NCI-H446 treated with DMSO at 0.1 percent for 48 hours (cell line): ENCODE data around the gene INSR.
A peak's percentile ranks its signal among the peaks of the same experiment; 100 is the strongest.
"Not testable (repeated sequence)": the region's sequence is repeated elsewhere in the genome, so short reads cannot be mapped to it uniquely, and the experiment has no call there.

Source experiments
- DNase-seq: peaks from one replicate; lab custom pipeline; 2025; lab: John Stamatoyannopoulos, UW

The INSR gene

DNA sequence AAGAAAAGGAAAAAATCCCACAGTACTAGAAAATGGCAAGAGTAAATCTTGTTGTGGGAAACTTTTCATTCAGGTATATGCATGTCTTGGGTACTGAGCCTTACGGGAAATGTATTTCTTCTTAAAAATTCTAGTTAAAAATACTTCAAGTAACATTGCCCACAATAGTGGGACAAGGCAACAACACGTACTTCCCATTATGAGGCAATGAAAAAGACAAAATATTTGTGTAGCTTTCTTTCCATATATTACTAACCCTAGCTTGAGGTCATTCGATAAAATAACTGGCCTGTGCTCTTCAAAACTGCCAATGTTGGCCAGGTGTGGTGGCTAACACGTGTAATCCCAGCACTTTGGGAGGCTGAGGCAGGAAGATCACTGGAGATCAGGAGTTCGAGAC, 99.2 kb downstream of the INSR start:
- DNase-seq: no peak

DNA sequence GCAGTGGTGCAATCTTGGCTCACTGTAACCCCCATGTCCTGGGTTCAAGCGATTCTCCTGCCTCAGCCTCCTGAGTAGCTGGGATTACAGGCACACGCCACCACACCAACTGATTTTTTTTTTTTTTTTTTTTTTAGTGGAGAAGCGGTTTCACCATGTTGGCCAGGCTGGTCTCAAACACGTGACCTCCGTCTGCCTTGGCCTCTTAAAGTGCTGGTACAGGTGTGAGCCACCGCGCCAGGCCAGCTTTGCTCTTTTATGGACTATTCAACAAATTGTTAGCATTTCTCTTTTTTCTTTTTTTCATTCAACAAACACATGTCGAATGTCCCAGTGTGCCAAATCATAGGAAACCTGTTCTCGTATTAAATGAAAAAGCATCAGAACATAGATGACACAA, 99.6 kb downstream of the INSR start:
- DNase-seq: no peak

DNA sequence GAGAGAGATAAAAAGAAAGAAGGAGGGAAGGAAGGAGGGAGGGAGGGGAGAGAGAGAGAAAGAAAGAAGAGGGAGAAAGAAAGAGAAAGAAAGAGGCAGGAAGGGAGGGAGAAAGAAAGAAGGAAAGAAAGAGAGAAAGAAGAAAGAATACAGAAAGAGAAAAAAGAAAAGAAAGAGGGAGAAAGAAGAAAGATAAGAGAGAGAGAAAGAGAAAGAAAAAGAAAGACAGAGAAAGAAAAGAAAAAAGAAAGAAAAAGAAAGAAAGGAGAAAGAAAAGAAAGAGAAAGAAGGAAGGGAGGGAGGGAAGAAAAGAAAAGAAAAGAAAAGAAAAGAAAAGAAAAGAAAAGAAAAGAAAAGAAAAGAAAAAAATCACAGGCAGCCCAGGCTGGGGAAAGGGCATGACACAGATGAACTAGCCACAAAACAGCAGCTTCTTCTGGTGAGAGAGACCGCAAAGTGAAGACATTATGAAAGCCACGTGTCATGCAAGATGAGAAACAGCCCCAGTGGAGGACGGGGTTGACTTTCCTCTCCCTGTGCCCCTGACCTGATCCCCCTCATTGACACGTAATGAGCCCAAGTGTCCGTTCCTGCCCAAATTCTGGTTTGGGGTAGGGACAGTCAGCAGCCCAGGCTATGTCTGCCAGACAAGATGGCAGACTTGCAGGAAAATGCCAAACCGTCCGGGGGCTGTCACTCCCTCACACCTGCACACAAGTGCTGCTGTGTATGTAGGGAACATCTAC, 102.1 kb downstream of the INSR start:
- DNase-seq: no peak

DNA sequence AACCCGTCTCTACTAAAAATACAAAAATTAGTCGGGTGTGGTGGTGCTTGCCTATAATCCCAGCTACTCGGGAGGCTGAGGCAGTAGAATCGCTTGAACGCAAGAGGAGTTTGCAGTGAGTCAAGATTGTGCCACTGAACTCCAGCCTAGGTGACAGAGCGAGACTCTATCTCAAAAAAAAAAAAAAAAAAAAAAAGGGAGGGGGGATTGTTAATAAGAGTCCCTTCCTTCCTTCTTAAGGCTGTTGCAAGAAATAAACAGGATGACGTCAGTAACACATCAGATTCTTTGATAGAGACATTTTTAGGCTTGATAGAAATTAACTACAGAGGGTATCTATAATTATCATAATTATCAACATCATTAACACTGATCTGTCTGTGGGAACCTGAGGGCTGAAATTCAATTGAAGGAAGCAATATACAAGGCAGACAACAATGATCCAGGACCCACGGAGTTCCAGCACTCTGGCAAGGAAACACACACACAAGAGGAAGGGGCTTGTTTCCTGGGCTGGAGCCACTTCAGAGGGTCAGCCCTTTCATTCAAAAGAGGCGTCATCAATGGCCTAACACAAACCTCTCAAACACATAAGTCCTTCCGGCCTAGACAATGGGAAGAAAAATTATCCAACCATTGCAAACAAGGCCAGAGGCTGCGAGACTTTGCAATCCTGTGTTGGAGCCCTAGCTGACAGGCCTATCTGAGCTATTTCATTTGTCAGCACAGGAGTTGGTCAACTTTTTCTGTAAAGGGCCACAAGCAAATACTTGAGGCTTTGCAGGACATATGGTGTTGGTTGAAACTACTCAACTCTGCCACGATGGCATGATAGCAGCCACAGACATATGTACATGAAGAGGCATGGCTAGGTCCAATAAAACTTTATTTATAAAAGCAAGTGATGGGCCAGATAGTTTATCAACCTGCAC, 105.2 kb downstream of the INSR start:
- no peak for DNase-seq

DNA sequence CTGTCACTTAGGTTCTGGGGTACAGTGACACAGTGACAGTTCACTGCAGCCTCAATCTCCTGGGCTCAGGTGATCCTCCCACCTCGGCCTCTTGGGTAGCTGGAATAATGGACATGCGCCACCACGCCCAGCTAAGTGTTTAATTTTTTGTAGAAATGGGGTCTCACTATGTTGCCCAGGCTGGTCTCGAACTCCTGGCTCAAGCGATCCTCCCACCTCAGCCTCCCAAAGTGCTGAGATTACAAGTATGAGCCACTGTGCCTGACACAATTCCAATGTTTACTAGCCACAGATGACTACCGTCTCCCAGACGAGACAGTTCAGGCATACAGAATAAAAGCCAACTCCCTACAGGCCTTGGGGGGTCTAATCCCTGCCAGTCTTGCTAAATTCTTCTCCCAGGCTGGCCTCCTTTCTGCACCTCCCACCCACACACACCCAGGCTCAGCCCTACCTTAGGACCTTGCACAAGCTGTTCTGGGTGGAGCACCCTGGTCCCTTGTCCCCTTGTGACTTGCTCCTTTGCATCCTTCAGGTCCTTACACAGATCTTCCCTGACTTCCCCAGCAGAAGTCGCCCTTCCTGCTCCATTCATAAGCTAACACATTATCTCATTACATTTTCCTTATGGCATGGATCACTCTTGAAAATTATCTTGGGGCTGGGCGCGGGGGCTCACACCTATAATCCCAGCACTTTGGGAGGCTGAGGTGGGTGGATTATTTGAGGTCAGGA, 106.4 kb downstream of the INSR start:
- no peak for DNase-seq

DNA sequence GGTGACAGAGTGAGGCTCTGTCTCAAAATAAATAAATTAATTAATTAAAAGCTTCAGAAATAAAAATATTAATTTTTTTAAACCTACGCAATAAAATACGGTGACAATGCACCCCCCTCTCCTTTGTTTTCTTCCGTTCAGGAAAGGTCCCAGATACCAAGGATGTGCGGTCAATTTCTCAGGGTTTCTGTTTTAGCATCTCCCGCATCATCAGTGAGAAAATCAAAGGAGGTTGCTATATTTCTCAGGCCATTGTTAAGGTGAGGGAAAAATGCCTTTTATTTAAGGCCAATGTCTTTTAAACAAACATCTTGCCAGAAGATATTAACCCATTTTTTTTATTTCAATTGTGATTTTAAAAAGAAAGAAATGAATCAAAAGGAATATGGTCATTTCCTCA, 111.7 kb downstream of the INSR start:
- DNase-seq: no peak

DNA sequence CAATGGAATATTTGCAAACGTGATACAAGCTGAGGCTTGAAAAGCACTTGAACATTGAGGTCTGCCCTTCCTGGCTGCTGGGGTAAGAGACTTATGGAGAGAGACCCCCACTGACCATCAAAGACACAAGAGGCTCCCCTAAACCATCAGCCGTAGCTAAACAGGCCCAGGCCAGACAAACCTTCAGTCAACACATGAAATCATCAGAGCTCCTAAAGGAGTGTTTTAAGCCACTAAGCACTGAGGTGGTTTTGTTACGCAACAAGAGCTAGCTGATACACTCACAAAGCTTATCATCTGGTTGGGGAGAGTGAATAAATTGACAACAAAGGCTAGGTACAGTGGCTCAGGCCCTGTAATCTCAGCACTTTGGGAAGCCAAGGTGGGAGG, 114.3 kb downstream of the INSR start:
- DNase-seq: no peak

DNA sequence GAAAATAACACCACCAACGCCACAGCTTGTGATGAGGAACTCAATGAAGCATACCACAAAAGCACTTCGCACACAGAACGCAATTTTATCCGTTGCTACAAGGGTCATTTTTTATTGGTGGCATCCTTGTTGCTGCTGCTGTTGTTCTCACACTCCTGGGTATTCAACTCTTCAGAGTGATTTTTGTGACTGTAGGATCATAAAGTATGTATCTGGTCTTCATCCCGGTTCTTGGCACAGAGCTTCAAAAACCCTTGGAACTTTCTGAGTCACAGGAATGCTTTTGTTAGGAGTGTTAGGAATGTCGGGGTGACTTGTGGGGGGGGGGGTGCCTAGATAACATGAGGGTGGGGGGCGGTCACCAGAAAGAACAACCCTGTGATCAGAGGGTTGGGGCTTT, 116.3 kb downstream of the INSR start:
- no peak for DNase-seq

DNA sequence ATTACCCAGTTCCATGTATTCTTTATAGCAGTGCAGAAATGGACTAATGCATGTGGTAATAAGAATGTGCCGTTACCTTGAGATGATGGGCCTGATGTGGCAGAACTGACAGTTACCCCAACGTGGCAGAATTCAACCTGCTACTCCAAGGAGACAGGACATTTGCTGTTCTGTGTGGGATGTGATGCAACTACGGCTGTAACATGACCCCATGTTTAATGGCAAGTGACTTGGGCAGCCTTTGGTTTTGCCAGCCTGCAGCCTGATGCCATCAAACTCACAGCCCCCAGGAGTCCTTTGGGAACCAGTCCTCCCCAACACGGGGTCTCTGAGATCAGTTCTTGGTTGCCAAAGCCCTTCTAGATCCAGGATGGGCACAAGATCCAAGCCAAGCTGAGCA, 117.4 kb downstream of the INSR start:
- no peak for DNase-seq

DNA sequence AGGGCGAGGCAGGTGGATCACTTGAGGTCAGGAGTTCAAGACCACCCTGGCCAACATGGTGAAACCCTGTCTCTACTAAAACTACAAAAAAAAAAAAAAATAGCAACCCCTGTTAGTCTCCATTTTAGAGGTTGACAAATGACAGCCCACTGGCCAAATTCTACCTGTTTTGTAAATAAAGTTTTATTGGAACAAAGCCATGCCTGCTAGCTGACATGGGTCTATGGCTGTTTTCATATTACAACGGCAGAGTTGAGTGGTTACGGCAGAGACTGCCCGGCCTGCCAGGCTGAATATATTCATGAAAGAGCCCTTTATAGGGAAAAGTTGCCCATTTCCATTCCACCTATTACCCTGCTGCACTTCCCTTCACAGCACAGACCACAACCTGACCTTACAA, 121.4 kb downstream of the INSR start:
- no peak for DNase-seq

DNA sequence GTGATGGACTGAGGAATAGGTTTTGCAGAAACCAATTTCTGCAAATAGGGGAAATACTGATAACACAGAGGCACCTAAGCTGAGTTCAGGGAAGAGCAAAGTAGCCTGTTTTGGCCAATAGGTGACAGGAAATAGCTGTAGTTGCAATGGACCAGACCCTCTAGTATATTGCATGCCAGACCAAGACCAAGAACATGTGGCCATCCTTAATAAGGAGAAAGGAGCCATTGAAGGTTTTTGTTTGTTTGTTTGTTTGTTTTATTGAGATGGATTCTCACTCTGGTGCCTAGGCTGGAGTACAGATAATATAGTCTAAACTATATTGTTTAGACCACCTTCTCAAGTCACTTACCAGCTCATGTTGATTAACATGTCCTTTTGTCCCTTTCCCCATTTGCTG, 123.2 kb downstream of the INSR start:
- no peak for DNase-seq

DNA sequence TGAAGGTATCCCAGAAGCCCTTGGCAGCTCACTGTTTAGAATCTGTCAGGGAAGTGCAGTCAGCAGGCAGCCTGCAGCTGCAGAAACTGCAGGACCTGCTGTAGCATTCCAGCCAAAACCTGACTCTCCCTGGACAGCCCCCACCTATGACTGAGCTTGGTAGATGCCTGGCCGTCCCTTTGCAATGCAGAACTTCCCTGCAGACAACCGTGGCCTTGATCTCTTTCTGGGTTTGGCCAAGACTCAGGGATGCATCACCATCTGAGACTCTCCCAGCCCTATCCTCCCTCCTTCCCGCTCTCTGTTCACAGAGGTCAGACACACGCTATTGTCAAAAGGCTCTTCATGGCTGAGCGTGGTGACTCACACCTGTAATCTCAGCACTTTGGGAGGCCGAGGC, 125.3 kb downstream of the INSR start:
- DNase-seq: no peak

DNA sequence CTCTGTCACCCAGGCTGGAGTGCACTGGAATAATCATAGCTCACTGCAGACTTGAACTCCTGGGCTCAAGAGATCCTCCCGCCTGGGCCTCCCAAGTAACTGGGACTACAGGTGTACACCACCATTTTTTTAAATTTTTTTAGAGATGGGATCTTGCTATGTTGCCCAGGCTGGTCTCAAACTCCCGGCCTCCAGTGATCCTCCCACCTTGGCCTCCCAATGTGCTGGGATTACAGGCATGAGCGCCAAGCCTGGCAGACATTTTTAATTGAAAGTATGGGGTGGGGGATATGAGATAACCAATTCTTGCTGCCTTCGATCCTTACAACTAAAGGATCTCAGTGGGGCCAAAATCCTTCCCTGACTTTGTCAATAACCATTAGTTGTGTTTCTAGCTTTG, 132.9 kb downstream of the INSR start:
- DNase-seq: no peak

DNA sequence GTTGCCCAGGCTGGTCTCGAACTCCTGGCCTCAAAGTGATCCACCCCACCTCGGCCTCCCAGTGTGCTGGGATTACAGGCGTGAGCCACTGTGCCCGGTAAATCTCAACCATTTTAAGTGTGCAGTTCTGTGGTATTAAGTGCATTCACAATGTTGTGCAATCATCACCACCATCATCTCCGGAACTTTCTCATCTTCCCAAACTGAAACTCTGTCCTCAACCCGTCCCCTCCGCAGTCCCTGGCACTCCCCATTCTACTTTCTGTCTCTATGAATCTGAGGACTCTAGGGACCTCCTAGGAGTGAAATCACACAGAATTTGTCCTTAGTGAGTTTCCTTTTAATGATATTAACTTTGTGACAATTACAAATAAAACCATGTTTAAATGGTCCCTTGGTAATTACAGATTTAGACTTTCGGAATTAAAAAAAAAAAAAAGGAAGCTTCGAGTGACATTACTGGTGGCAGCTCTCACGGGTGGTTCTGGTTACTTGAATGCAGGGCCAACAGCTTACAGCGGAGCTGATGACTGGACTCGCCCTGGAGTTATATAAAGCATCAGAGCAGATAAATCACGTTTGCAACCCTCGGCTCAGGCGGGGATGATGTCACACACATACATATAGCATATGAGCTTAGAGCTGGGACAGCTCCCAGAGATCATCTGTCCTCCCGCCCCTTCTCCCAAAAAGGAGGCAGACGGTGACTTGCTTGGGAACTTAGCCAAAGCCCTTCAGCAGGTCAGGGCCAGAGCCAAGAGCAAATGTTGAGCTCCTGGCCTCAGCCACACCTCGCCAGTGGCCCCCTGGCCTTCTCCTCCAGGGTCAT, 134.9 kb downstream of the INSR start:
- DNase-seq: peak; percentile 70

DNA sequence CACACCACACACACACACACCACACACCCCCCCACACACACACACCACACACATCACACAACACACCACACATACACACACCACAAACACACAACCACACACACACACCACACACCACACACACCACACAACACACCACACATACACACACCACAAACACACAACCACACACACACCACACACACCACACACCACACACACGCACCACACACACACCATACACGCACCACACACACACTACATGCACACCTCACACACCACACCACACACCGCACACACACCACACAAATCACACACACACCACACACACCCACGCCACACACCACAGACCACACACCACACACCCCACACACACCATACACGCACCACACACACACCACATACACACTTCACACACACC, 141.2 kb downstream of the INSR start:
- no peak for DNase-seq

DNA sequence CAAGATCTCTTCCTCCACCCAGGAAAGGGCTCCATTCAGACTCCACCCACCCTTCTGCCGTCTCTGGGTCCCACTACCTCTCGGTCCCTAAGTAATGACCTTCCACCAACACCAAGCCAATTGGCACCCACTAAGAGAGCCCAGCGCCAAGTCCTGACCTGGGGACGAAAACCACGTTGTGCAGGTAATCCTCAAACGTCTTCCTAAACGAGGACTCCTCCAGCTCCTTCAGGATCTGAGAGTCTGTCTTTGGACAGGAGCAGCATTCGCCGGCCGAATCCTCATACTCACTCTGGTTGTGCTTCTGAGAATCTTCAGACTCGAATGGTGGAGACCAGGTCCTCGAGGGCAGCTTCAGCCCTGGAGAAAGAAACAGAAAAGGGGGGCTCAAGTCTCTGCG, 141.6 kb downstream of the INSR start:
- no peak for DNase-seq

DNA sequence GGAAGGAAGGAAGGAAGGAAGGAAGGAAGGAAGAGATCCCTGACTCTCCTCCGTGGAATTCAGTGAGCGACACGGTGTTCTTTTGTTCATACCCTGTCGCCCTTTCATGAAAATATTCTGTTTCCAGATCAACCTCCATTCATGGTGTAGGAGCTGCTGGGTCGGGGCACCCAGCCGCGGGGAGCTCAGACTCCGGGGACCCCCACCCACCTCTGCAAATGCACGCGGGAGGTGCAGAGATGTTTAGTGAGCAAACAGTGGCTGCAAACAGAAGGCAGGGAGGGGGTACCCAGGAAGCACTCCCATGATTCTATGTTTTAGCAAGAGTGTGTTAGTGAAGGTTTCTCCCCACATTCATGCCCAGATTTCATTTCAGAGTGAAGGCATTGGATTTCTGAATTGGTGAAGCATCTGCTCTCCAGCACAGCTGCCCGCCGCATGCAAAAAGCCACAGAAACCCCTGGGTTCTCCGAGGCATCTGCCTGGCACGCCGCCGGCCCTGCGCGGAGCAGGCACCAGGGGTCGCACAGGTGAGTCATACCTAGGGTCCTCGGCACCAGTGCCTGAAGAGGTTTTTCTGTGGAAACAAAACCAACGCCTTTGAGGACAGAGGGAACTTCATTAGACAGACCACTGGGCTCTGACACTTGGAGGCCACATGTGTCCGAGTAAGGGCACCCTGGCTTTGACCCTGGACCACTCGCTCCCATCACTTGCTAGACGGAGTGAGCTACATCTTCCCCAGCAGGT, 144.1 kb downstream of the INSR start:
- no peak for DNase-seq

DNA sequence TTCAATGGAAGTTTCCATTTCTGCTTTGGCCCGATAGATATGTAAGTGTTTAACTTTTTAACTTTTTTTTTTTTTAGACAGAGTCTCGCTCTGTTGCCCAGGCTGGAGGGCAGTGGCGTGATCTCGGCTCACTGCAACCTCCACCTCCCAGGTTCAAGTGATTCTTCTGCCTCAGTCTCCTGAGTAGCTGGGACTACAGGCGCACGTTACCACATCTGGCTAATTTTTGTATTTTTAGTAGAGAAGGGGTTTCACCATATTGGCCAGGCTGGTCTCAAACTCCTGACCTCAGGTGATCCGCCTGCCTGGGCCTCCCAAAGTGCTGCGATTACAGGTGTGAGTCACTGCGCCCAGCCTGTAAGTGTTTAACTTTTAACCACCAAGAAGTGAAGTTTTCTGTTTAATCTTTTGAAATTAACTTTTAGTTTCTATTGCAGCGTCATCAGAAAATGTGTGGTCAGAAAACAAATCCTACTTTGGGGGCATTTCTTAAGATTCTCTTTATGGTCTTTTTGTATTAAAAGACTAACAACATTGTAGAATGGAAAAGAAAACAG, 147.0 kb downstream of the INSR start:
- not testable (repeated sequence) for DNase-seq

DNA sequence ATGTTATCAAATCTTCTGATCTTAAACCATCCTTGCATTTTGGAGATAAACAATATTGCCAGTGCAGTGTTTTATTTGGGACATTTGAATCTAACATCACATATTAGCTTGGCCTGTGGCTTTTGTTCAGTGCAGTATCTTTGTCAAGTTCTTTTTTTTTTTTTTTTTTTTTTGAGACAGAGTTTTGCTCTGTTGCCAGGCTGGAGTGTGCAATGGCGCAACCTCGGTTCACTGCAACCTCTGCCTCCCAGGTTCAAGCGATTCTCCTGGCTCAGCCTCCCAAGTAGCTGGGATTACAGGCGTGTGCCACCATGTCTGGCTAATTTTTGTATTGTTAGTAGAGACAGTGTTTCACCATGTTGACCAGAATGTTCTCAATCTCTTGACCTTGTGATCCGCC, 148.1 kb downstream of the INSR start:
- DNase-seq: not testable (repeated sequence)

DNA sequence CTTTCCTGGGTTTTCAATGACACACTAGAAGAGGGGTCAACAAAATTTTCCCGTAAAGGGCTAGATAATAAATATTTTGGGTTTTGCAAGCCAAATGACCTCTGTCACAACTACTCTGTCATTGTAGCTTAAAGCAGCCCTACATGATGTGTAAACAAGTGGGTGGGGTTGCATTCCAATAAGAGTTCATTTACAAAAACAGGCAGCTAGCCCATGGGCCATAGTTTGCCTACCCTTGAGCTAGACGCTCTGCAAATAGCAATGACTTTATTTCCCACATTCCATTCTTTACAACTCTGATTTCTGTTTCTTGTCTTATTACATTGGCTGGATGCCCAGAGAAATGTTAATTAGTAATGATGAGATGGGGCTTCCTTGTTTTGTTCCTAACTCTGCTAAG, 148.7 kb downstream of the INSR start:
- no peak for DNase-seq

DNA sequence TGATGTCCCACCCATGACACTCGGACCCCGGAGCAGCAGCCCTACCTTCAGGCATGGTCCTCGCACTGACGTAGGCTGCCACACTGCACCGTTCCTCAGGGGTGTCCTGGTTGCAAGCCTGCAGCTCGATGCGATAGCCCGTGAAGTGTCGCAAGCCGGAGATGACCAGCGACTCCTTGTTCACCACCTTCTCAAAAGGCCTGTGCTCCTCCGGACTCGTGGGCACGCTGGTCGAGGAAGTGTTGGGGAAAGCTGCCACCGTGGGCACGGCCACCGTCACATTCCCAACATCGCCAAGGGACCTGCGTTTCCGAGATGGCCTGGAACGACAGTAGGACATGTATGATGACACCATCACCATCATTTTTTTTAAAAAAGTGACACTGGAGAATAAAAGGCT, 151.4 kb downstream of the INSR start:
- no peak for DNase-seq
